ENCODE data around the gene GPRASP3.
"Not testable (repeated sequence)": the region's sequence is repeated elsewhere in the genome, so short reads cannot be mapped to it uniquely, and the experiment has no call there.

GPRASP3 gene

DNA sequence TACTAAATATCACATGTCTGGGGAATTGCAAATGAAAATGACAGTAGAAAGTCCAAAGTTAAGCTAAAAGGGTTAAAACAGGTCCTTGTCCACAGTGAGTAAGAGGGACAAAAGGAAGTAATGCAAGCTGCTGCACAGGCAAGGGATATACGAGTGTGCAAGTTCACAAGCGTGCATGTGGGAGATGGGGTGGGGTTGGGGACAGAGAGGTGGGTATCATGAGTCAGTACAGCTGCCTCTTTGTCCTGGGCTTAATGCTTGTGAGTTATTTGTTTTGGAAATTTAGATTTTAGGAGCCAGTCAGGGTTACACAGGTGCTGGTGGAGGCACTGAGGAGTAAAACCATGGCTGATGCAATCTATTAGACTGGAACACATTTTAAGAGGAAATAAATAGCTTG lies 11.6 kb upstream of the GPRASP3 start:
- DNase-seq (ENCODE audit: insufficient read length, low spot score) (no peak), FAIRE-seq (no peak)
- TF ChIP-seq, protein P1, sequence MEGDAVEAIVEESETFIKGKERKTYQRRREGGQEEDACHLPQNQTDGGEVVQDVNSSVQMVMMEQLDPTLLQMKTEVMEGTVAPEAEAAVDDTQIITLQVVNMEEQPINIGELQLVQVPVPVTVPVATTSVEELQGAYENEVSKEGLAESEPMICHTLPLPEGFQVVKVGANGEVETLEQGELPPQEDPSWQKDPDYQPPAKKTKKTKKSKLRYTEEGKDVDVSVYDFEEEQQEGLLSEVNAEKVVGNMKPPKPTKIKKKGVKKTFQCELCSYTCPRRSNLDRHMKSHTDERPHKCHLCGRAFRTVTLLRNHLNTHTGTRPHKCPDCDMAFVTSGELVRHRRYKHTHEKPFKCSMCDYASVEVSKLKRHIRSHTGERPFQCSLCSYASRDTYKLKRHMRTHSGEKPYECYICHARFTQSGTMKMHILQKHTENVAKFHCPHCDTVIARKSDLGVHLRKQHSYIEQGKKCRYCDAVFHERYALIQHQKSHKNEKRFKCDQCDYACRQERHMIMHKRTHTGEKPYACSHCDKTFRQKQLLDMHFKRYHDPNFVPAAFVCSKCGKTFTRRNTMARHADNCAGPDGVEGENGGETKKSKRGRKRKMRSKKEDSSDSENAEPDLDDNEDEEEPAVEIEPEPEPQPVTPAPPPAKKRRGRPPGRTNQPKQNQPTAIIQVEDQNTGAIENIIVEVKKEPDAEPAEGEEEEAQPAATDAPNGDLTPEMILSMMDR (IDR thresholded peaks at IDR 0.05; ENCODE audit: insufficient read depth, missing control alignments): no peak

DNA sequence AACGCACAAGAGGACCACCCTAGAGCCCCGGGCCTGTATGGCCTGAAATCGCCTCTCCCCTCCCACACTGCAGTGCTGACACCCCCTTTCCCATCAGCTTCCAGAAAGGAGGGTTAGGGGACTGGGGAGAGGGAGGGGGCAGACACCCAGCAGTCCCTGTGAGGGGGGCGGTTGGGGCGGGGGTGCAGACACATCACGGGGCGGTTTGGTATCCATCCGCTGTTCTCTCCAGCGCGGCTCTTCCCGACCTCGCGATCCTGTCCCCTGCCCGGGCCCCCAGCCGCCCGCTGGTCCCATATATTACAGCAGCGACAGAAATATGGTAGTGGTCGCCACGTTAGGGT lies 8.7 kb upstream of the GPRASP3 start:
- no peak for FAIRE-seq
- no peak for DNase-seq (ENCODE audit: insufficient read length, low spot score)
- TF ChIP-seq, protein P1 (IDR thresholded peaks at IDR 0.05; ENCODE audit: insufficient read depth, missing control alignments): no peak

DNA sequence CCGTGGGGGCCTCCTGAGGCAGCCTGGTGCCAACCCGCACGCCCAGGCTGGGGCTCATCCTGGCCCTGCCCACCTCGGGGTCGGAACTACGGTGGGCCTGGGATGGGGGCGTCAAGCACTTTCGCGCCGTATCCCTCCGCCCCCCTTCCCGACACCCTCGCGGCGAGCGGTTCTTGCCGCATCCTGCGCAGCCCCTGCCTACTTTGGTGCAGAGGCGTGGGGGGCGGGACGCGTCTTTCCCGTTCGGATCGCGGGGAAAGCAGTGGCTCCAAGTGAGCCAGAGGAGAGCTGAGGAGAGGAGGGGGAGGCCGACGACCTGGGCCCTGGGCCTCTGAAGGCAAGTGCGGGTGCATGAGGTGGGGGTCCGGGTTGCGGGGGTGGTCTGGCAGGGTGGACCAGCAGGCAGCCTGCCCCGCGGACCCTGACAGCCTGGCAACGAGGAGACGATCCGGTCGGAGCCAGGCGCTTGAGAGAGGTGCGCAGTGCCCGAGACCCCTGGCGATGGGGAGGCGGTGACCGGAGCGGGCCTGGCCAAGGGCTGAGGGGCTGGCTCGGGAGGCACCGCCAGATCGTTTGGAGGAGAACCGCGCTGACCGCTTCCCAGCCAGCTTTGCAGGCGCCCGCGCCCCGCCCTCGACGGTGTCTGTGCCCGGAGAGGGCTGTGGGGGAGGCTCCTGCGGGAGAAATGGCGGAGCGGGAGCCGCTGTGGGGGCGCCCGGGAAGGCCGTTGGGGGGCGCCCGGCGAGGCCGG lies 8.2 kb upstream of the GPRASP3 start, which contains the start of gene GPRASP2:
TSS of gene GPRASP2 (plus strand) at position 233 of the 751 bp plus-strand sequence. CDS start 2,422 bp downstream, outside the sequence.
- DNase-seq (ENCODE audit: insufficient read length, low spot score) (peak; percentile 18), FAIRE-seq (no peak)
- TF ChIP-seq, protein P1 (IDR thresholded peaks at IDR 0.05; ENCODE audit: insufficient read depth, missing control alignments): no peak

DNA sequence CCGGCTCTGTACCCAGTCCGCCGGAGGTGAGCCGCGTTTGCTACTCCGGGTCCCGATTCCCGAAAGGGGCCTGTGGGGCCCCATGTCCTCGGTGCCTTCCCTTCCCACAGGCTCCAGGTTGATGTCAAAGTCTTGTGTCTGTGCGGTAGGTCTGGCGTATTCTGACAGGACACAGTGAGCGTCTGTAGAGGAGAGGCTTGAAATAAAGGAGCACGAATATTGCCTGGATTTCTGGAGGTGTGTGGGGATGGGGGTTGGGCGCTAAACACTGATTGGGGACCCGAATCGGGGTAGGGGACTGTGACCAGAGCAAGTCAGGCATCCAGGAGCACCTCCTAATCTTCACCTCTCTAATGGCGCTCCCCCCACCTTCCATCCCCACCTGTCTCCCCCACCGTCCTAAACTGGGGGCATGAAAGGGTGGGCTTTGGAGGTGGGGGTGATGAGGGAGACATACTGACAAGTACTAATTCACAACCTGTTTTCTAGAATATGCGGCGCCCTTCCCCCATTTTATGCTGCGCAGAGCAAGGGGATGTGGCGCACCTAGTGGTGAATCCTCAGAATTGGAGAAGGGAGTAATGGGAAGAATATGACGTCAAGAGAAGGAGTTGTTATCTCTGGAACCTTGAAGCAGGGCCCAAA lies 7.4 kb upstream of the GPRASP3 start:
- DNase-seq (ENCODE audit: insufficient read length, low spot score): peak; percentile 19
- FAIRE-seq: peak; percentile 73
- TF ChIP-seq, protein P1 (IDR thresholded peaks at IDR 0.05; ENCODE audit: insufficient read depth, missing control alignments): peak; percentile 34

DNA sequence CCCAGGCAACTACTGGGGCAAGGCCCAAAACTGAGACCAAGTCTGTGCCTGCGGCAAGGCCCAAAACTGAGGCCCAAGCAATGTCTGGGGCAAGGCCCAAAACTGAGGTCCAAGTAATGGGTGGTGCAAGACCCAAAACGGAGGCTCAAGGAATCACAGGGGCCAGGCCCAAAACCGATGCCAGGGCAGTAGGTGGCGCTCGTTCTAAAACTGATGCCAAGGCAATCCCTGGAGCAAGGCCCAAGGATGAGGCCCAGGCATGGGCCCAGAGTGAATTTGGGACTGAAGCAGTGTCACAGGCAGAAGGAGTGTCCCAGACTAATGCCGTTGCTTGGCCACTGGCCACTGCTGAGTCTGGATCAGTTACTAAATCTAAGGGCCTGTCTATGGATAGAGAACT lies 5.5 kb upstream of the GPRASP3 start:
- FAIRE-seq (no peak), DNase-seq (ENCODE audit: insufficient read length, low spot score) (no peak)
- TF ChIP-seq, protein P1 (IDR thresholded peaks at IDR 0.05; ENCODE audit: insufficient read depth, missing control alignments): no peak

DNA sequence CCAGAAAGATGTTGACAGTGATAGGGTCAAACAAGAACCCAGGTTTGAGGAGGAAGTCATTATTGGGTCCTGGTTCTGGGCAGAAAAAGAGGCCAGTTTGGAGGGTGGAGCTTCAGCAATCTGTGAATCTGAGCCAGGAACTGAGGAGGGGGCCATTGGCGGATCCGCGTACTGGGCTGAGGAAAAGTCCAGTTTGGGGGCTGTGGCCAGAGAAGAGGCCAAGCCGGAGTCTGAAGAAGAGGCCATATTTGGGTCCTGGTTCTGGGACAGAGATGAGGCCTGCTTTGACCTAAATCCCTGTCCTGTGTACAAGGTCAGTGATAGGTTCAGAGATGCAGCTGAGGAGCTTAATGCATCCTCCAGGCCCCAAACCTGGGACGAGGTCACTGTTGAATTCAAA lies 4.6 kb upstream of the GPRASP3 start:
- no peak for DNase-seq (ENCODE audit: insufficient read length, low spot score)
- TF ChIP-seq, protein P1 (IDR thresholded peaks at IDR 0.05; ENCODE audit: insufficient read depth, missing control alignments): no peak
- FAIRE-seq: no peak

DNA sequence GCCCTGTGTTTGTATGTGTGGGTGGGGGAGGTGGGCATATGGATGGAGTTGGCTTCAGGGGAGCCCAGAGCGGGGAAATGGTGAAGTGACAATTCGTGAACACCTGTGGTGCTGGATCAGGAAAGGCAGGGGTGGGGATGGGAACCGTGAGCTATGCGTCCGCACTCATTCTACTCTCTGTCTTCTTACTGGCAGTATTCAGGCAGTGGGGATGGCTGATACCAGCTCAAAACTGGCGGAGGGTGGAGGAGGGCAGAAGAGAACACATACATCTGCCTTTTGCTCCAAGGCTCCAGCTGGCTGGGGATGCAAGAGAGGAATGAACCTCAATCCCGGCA lies 595 bp downstream of the GPRASP3 start:
- FAIRE-seq; DNase-seq (ENCODE audit: insufficient read length, low spot score): not testable (repeated sequence)
